ENCODE results near the gene CNTN2. TPM values are rescaled to one million over a fixed set of nuclear protein-coding genes. Genes with fewer than 3 reads are reported as not detected.

CNTN2 gene
- total and polyA plus RNA-seq, 2 donors (not counting 1 experiment from before 2014, with no cell fraction given): not detected

DNA sequence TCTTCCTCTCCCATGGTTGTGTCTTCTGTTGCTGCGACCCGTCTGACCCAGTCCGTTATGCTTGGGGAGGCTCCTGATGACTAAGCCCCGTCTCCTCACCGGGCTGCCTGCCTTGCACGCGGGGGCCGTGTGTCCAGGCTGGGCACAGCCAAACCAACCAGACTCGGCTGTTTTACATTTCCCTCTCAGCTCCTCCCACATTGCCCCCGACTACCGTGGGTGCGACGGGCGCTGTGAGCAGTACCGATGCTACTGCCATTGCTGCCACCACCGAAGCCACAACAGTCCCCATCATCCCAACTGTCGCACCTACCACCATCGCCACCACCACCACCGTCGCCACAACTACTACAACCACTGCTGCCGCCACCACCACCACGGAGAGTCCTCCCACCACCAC lies 46.0 kb upstream of the CNTN2 start:
- no peak for DNase-seq (ENCODE audit: low read depth in 2 of 2)
- Histone ChIP-seq H3K9ac (ENCODE audit: insufficient read depth, low read length) (no peak overlapping the region), H3K9me3 (ENCODE audit: control insufficient read depth, insufficient read depth, low read depth, low read length) (no peaks in the 10 kb centered on the region), H3K4me1 (ENCODE audit: control insufficient read depth, extremely low read depth, insufficient read depth, low read length) (no peaks in the 10 kb centered on the region), H3K27ac (ENCODE audit: insufficient read depth, low read length) (no peak overlapping the region), H3K79me2 (ENCODE audit: control insufficient read depth, insufficient read depth, low read length) (no peaks in the 10 kb centered on the region), H3K4me3 (replicated peaks in 1 of 4; ENCODE audit: control extremely low read depth in 1 of 4, insufficient read depth in 1 of 4, low read depth in 3 of 4, low read length in 4 of 4) (no peak overlapping the region), H3K4me2 (ENCODE audit: extremely low read depth, insufficient read depth, low read length) (no peak overlapping the region), H4K20me1 (ENCODE audit: control insufficient read depth, extremely low read depth, insufficient read depth, low read length) (no peaks in the 10 kb centered on the region), H3K27me3 (ENCODE audit: control insufficient read depth, insufficient read depth, low read length) (no peaks in the 10 kb centered on the region), H2AFZ (ENCODE audit: low read length) (no peak overlapping the region), H3K36me3 (ENCODE audit: control insufficient read depth, insufficient read depth, low read length) (peaks cover 2% of the 10 kb centered on the region)
- TF ChIP-seq, protein P1, sequence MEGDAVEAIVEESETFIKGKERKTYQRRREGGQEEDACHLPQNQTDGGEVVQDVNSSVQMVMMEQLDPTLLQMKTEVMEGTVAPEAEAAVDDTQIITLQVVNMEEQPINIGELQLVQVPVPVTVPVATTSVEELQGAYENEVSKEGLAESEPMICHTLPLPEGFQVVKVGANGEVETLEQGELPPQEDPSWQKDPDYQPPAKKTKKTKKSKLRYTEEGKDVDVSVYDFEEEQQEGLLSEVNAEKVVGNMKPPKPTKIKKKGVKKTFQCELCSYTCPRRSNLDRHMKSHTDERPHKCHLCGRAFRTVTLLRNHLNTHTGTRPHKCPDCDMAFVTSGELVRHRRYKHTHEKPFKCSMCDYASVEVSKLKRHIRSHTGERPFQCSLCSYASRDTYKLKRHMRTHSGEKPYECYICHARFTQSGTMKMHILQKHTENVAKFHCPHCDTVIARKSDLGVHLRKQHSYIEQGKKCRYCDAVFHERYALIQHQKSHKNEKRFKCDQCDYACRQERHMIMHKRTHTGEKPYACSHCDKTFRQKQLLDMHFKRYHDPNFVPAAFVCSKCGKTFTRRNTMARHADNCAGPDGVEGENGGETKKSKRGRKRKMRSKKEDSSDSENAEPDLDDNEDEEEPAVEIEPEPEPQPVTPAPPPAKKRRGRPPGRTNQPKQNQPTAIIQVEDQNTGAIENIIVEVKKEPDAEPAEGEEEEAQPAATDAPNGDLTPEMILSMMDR (conservative IDR thresholded peaks at IDR 0.05 in 1 of 2, IDR thresholded peaks at IDR 0.05 in 1 of 2; ENCODE audit: low read depth in 1 of 2, low read length in 2 of 2): no peak
- no peak for TF ChIP-seq EZH2 (IDR thresholded peaks at IDR 0.05; ENCODE audit: low read length, missing control alignments)

DNA sequence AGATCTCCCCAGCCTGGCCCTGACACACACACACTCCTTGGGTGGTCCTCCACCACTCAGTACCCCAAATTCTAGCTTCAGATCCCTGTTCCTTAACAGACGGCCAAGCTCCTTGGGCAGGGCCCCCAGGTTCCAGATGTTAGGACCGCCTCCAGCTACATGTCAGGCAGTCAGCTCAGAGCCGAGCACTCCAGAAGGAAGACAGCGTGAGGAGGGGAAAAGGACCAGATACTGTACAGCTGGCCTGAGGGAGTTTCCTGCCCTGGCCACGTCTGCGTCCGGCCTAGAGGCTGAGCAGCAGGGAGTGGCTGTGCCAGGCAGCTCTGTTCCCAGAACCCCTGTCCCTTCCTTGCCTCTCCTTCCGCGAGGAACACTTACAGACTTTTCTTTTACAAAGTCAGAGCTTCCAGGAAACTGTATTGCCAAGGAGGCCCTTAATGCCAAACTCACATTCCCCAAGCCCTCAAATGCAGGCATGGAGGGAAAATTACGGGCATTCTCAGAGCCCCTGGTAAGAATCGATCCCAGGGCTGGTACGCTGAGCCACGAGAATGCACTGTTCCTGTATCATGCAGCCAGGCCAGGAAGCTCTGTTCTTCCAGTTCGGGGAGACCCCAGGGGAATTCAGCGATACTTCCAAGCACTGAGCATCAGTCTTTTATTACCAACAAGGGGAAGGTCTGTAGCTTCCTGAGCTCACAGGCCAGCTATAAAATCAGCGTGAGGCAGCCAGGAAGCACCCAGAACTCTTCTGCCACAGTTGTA lies 45.2 kb upstream of the CNTN2 start:
- no peak overlapping the region for H3K27ac ChIP-seq (ENCODE audit: insufficient read depth, low read length)
- no peaks in the 10 kb centered on the region for H3K9me3 ChIP-seq (ENCODE audit: control insufficient read depth, insufficient read depth, low read depth, low read length)
- H3K4me2 ChIP-seq (ENCODE audit: extremely low read depth, insufficient read depth, low read length): no peak overlapping the region
- peaks cover 2% of the 10 kb centered on the region for H3K36me3 ChIP-seq (ENCODE audit: control insufficient read depth, insufficient read depth, low read length)
- H4K20me1 ChIP-seq (ENCODE audit: control insufficient read depth, extremely low read depth, insufficient read depth, low read length): no peaks in the 10 kb centered on the region
- DNase-seq (ENCODE audit: low read depth in 2 of 2): no peak
- TF ChIP-seq, protein P1 (conservative IDR thresholded peaks at IDR 0.05 in 1 of 2, IDR thresholded peaks at IDR 0.05 in 1 of 2; ENCODE audit: low read depth in 1 of 2, low read length in 2 of 2): no peak
- TF ChIP-seq EZH2 (IDR thresholded peaks at IDR 0.05; ENCODE audit: low read length, missing control alignments): no peak
- H3K9ac ChIP-seq (ENCODE audit: insufficient read depth, low read length): no peak overlapping the region
- H3K79me2 ChIP-seq (ENCODE audit: control insufficient read depth, insufficient read depth, low read length): no peaks in the 10 kb centered on the region
- no peaks in the 10 kb centered on the region for H3K4me1 ChIP-seq (ENCODE audit: control insufficient read depth, extremely low read depth, insufficient read depth, low read length)
- no peak overlapping the region for H2AFZ ChIP-seq (ENCODE audit: low read length)
- no peaks in the 10 kb centered on the region for H3K27me3 ChIP-seq (ENCODE audit: control insufficient read depth, insufficient read depth, low read length)
- H3K4me3 ChIP-seq (replicated peaks in 1 of 4; ENCODE audit: control extremely low read depth in 1 of 4, insufficient read depth in 1 of 4, low read depth in 3 of 4, low read length in 4 of 4): no peak overlapping the region

DNA sequence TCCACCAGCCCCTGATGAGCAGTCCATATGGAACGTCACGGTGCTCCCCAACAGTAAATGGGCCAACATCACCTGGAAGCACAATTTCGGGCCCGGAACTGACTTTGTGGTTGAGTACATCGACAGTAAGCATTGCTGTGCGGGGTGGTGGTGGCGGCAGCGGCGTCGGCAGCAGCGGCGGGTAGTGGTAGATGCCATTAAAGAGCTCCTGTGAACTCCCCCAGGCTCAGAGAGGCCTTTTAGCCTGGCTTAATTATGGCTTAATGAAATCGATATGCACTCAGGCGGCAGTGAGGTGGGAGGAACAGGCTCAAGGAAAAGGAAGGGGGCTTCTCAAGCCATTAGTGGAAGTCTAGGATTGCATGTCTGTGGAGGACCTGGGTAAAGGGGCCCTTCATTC lies 41.9 kb upstream of the CNTN2 start:
- H3K27me3 ChIP-seq (ENCODE audit: control insufficient read depth, insufficient read depth, low read length): no peaks in the 10 kb centered on the region
- no peak overlapping the region for H3K9ac ChIP-seq (ENCODE audit: insufficient read depth, low read length)
- no peaks in the 10 kb centered on the region for H3K9me3 ChIP-seq (ENCODE audit: control insufficient read depth, insufficient read depth, low read depth, low read length)
- no peaks in the 10 kb centered on the region for H3K79me2 ChIP-seq (ENCODE audit: control insufficient read depth, insufficient read depth, low read length)
- no peak overlapping the region for H3K4me3 ChIP-seq (replicated peaks in 1 of 4; ENCODE audit: control extremely low read depth in 1 of 4, insufficient read depth in 1 of 4, low read depth in 3 of 4, low read length in 4 of 4)
- no peaks in the 10 kb centered on the region for H3K4me1 ChIP-seq (ENCODE audit: control insufficient read depth, extremely low read depth, insufficient read depth, low read length)
- no peak overlapping the region for H3K4me2 ChIP-seq (ENCODE audit: extremely low read depth, insufficient read depth, low read length)
- DNase-seq (ENCODE audit: low read depth in 2 of 2): no peak
- H3K27ac ChIP-seq (ENCODE audit: insufficient read depth, low read length): no peak overlapping the region
- TF ChIP-seq, protein P1 (conservative IDR thresholded peaks at IDR 0.05 in 1 of 2, IDR thresholded peaks at IDR 0.05 in 1 of 2; ENCODE audit: low read depth in 1 of 2, low read length in 2 of 2): no peak
- no peak for TF ChIP-seq EZH2 (IDR thresholded peaks at IDR 0.05; ENCODE audit: low read length, missing control alignments)
- H3K36me3 ChIP-seq (ENCODE audit: control insufficient read depth, insufficient read depth, low read length): no peaks in the 10 kb centered on the region
- H4K20me1 ChIP-seq (ENCODE audit: control insufficient read depth, extremely low read depth, insufficient read depth, low read length): no peaks in the 10 kb centered on the region
- no peak overlapping the region for H2AFZ ChIP-seq (ENCODE audit: low read length)

Measured in fibroblast of lung (primary cell).